ENCODE data around the gene LUC7L. TPM values are rescaled to one million over a fixed set of nuclear protein-coding genes. Genes with fewer than 3 reads are reported as not detected.

LUC7L gene
- total and polyA plus RNA-seq, 5 donors from 2014 or later: 8.9 to 152 (median 9.8) TPM

Other genes with a start within 250 kb of the LUC7L start
- gene POLR3K, start 175.8 kb downstream of the LUC7L start, total RNA-seq: 12.7 TPM
- 10 to 100 TPM; 37.5 to 50.4 (median 48.6) TPM for gene POLR3K, start 175.8 kb downstream of the LUC7L start, polyA plus RNA-seq
- 9.4 TPM for gene SNRNP25, start 175.6 kb downstream of the LUC7L start, total RNA-seq
- 10 to 100 TPM; 16.6 to 29.1 (median 21.2) TPM for gene SNRNP25, start 175.6 kb downstream of the LUC7L start, polyA plus RNA-seq
- gene RHBDF1, start 156.8 kb downstream of the LUC7L start, total RNA-seq: 0.67 TPM
- gene RHBDF1, start 156.8 kb downstream of the LUC7L start, polyA plus RNA-seq: not detected
- 29.2 TPM for gene MPG, start 151.2 kb downstream of the LUC7L start, total RNA-seq
- 10 to 100 TPM; 62.2 to 82.7 (median 81.8) TPM for gene MPG, start 151.2 kb downstream of the LUC7L start, polyA plus RNA-seq
- gene NPRL3, start 90.8 kb downstream of the LUC7L start, total RNA-seq: 23.1 TPM
- 1 to 10 TPM; 6.5 to 9.2 (median 8.2) TPM for gene NPRL3, start 90.8 kb downstream of the LUC7L start, polyA plus RNA-seq
- gene HBZ, start 76.8 kb downstream of the LUC7L start, total RNA-seq: not detected
- gene HBZ, start 76.8 kb downstream of the LUC7L start, polyA plus RNA-seq: not detected
- not detected for gene HBM, start 63.5 kb downstream of the LUC7L start, total RNA-seq
- not detected for gene HBM, start 63.5 kb downstream of the LUC7L start, polyA plus RNA-seq
- gene HBA2, start 56.6 kb downstream of the LUC7L start, total RNA-seq: 0.86 TPM
- gene HBA2, start 56.6 kb downstream of the LUC7L start, polyA plus RNA-seq: 1 to 10 TPM in 1 of 4 donors, under 1 TPM in 2, not detected in 1; 0.41 to 1.2 (median 0.99) TPM
- gene HBA1, start 52.8 kb downstream of the LUC7L start, total RNA-seq: not detected
- gene HBA1, start 52.8 kb downstream of the LUC7L start, polyA plus RNA-seq: under 1 TPM in 1 of 4 donors, not detected in 3; 0.41 TPM
- gene HBQ1, start 49.0 kb downstream of the LUC7L start, total RNA-seq: not detected
- gene HBQ1, start 49.0 kb downstream of the LUC7L start, polyA plus RNA-seq: not detected
- gene FAM234A, start 5.4 kb upstream of the LUC7L start, total RNA-seq: 26.5 TPM
- gene FAM234A, start 5.4 kb upstream of the LUC7L start, polyA plus RNA-seq: 10 to 100 TPM; 15.3 to 23.9 (median 21.7) TPM
- not detected for gene RGS11, start 46.5 kb upstream of the LUC7L start, total RNA-seq
- not detected for gene RGS11, start 46.5 kb upstream of the LUC7L start, polyA plus RNA-seq
- not detected for gene ARHGDIG, start 51.1 kb upstream of the LUC7L start, total RNA-seq
- gene ARHGDIG, start 51.1 kb upstream of the LUC7L start, polyA plus RNA-seq: not detected
- gene PDIA2, start 53.7 kb upstream of the LUC7L start, total RNA-seq: not detected
- gene PDIA2, start 53.7 kb upstream of the LUC7L start, polyA plus RNA-seq: not detected
- gene AXIN1, start 123.3 kb upstream of the LUC7L start, total RNA-seq: 45.2 TPM
- 1 to 10 TPM; 1.1 to 2.9 (median 1.4) TPM for gene AXIN1, start 123.3 kb upstream of the LUC7L start, polyA plus RNA-seq
- gene MRPL28, start 141.1 kb upstream of the LUC7L start, total RNA-seq: 37.8 TPM
- 100 to 1,000 TPM in 1 of 4 donors, 10 to 100 TPM in 3; 63.0 to 109 (median 85.2) TPM for gene MRPL28, start 141.1 kb upstream of the LUC7L start, polyA plus RNA-seq
- gene PGAP6, start 152.5 kb upstream of the LUC7L start, total RNA-seq: 71.4 TPM
- 10 to 100 TPM in 3 of 4 donors, 1 to 10 TPM in 1; 7.8 to 45.3 (median 32.2) TPM for gene PGAP6, start 152.5 kb upstream of the LUC7L start, polyA plus RNA-seq
- gene NME4, start 167.8 kb upstream of the LUC7L start, total RNA-seq: 6.7 TPM
- 10 to 100 TPM; 16.2 to 29.8 (median 23.1) TPM for gene NME4, start 167.8 kb upstream of the LUC7L start, polyA plus RNA-seq
- 4.8 TPM for gene DECR2, start 172.4 kb upstream of the LUC7L start, total RNA-seq
- 1 to 10 TPM; 2.2 to 4.5 (median 2.7) TPM for gene DECR2, start 172.4 kb upstream of the LUC7L start, polyA plus RNA-seq
- gene RAB11FIP3, start 196.2 kb upstream of the LUC7L start, total RNA-seq: 34.5 TPM
- 1 to 10 TPM; 1.0 to 2.8 (median 1.5) TPM for gene RAB11FIP3, start 196.2 kb upstream of the LUC7L start, polyA plus RNA-seq

Data from CD4-positive, CD25-positive, alpha-beta regulatory T cell (primary cell).